HCT116 (cell line): Measurements from ENCODE around the gene TTC38.

ENCODE experiments used
- CEBPB ChIP-seq: IDR thresholded peaks from 2 replicates; pipeline ENCODE4 v1.6.1; 2012; ENCODE audit warnings: low read depth
- EGR1 ChIP-seq: IDR thresholded peaks from 2 replicates; pipeline ENCODE4 v1.6.1; 2012; ENCODE audit warnings: low read depth
- SIN3A ChIP-seq: IDR thresholded peaks from 2 replicates; pipeline ENCODE4 v1.6.1; 2012; ENCODE audit warnings: low read depth
- TF ChIP-seq, protein P1 (sequence below), 3 experiments: fragments of 200-600 bp in 1 of 3; sonication (generic) in 1 of 3; IDR thresholded peaks in 2 of 3; conservative IDR thresholded peaks in 1 of 3; 2 replicates each; pipeline ENCODE4 v1.5.1; 2012 to 2017; ENCODE audit warnings: low read depth in 2 of 3, low read length in 2 of 3, antibody characterized with exemption in 1 of 3, borderline replicate concordance in 1 of 3, control low read depth in 1 of 3, mild to moderate bottlenecking in 1 of 3, mixed read lengths in 1 of 3, mixed run types in 1 of 3, moderate library complexity in 1 of 3; ENCODE audit not compliant: insufficient read depth in 1 of 3

DNA sequence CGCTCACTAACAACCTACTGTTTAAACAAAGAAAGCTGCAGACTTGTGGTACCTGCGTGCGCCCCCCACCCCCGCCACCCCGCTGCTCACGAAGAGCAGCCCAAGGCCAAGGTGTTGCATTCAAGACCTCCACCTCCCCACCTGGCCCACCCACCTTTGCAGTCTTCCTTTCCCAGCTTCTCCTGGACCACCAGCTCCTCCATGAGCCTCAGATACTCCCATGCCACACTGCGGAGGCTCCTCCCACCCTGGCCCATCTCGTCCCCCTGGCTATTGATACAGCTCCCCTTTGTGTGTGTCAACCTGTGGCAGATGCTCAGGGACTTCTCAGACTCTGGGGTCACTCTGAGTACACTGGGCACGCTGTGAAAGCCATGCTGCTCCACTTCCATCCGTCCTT is 21.6 kb upstream of the TTC38 start:
- TF ChIP-seq, protein P1, sequence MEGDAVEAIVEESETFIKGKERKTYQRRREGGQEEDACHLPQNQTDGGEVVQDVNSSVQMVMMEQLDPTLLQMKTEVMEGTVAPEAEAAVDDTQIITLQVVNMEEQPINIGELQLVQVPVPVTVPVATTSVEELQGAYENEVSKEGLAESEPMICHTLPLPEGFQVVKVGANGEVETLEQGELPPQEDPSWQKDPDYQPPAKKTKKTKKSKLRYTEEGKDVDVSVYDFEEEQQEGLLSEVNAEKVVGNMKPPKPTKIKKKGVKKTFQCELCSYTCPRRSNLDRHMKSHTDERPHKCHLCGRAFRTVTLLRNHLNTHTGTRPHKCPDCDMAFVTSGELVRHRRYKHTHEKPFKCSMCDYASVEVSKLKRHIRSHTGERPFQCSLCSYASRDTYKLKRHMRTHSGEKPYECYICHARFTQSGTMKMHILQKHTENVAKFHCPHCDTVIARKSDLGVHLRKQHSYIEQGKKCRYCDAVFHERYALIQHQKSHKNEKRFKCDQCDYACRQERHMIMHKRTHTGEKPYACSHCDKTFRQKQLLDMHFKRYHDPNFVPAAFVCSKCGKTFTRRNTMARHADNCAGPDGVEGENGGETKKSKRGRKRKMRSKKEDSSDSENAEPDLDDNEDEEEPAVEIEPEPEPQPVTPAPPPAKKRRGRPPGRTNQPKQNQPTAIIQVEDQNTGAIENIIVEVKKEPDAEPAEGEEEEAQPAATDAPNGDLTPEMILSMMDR (IDR thresholded peaks at IDR 0.05 in 2 of 3, conservative IDR thresholded peaks at IDR 0.05 in 1 of 3; ENCODE audit: borderline replicate concordance in 1 of 3, insufficient read depth in 1 of 3, low read depth in 2 of 3, low read length in 2 of 3), result no peak
- TF ChIP-seq SIN3A (no peak), CEBPB (no peak), EGR1 (no peak)
